SK-N-MC (cell line): ENCODE measurements around the gene CYRIA.

Source experiments
- FOXP2 ChIP-seq: optimal IDR thresholded peaks from 2 replicates; pipeline ENCODE3; 2011; ENCODE audit warnings: mild to moderate bottlenecking, moderate library complexity; ENCODE audit not compliant: insufficient read depth; ENCODE audit errors: extremely low read length, control extremely low read depth
- POLR2AphosphoS5 ChIP-seq: IDR thresholded peaks from 2 replicates; pipeline ENCODE4 v1.6.1; 2012; ENCODE audit warnings: mild to moderate bottlenecking, low read depth, low read length, borderline replicate concordance

- TF ChIP-seq FOXP2: no peak
- TF ChIP-seq POLR2AphosphoS5: no peak
Measured at GRCh38 chr2:16678964-16679363, 13.3 kb upstream of the CYRIA start.
